ENCODE data around the gene CCDC78. TPM values are rescaled to one million over a fixed set of nuclear protein-coding genes. Genes with fewer than 3 reads are reported as not detected.

The CCDC78 gene
- total RNA-seq, 1 experiment from 2014 or later: 20.2 TPM

- TF ChIP-seq FOXP4 (CRISPR knock-in tag; IDR thresholded peaks at IDR 0.05) (no peak), TCF7 (CRISPR knock-in tag; IDR thresholded peaks at IDR 0.05; ENCODE audit: low read depth) (no peak), ATF3 (CRISPR knock-in tag; conservative IDR thresholded peaks at IDR 0.05) (no peak)
Observed at GRCh38 chr16:732332-732731, 6.1 kb upstream of the CCDC78 start (continued).

GRCh38 chr16:730666-731509 lies 4.6 kb upstream of the CCDC78 start:
- TF ChIP-seq PRDM15 (CRISPR knock-in tag; IDR thresholded peaks at IDR 0.05): peak; percentile 2; the same call in 1 of the 2 replicates
- no peak for TF ChIP-seq E2F4 (CRISPR knock-in tag; IDR thresholded peaks at IDR 0.05; ENCODE audit: borderline replicate concordance, low read depth)
- DNase-seq (ENCODE audit: low spot score) (no peak), ATAC-seq (no peak)
- H3K4me3 Mint-ChIP-seq: no peak overlapping the region
- no peaks in the 10 kb centered on the region for H3K9me3 Mint-ChIP-seq
- ChIA-PET CTCF (interaction anchor here (0.7 to 4.0 kb wide), 7 partner anchors 9 to 372 kb away, joined by 3 to 19 read pairs (median 5); partner anchors contain the start of genes ANTKMT and CIAO3), POLR2A (no interaction called here)
- H3K4me1 Mint-ChIP-seq: no peaks in the 10 kb centered on the region
- H3K36me3 Mint-ChIP-seq: peaks cover 3% of the 10 kb centered on the region; the same call in 1 of the 2 replicates
- H3K27me3 Mint-ChIP-seq (ENCODE audit: low read depth): no peaks in the 10 kb centered on the region; the same call in 1 of the 2 replicates
- no peak overlapping the region for H3K27ac Mint-ChIP-seq

GRCh38 chr16:729768-730665 lies 3.8 kb upstream of the CCDC78 start:
- Mint-ChIP-seq H3K9me3 (no peaks in the 10 kb centered on the region), H3K27me3 (ENCODE audit: low read depth) (peaks cover 2% of the 10 kb centered on the region; the same call in 1 of the 2 replicates), H3K36me3 (no peaks in the 10 kb centered on the region; the same call in 1 of the 2 replicates), H3K4me1 (no peaks in the 10 kb centered on the region), H3K4me3 (peak overlapping the region; percentile 25; the same call in 1 of the 2 replicates), H3K27ac (no peak overlapping the region)
- no peak for DNase-seq (ENCODE audit: low spot score)
- peak; percentile 23; the same call in 1 of the 2 replicates for TF ChIP-seq PRDM15 (CRISPR knock-in tag; IDR thresholded peaks at IDR 0.05)
- TF ChIP-seq PREB (CRISPR knock-in tag; IDR thresholded peaks at IDR 0.05; ENCODE audit: borderline replicate concordance): no peak
- no peak for ATAC-seq
- CTCF ChIA-PET: interaction anchor here (0.7 to 6.9 kb wide), 6 partner anchors 9 to 55 kb away, joined by 3 to 90 read pairs (median 6); partner anchors contain the start of genes ANTKMT, CIAO3 and METRN
- POLR2A ChIA-PET: interaction anchor here (1.0 to 1.4 kb wide), 2 partner anchors 9 to 59 kb away, joined by 3 to 6 read pairs; partner anchors contain the start of genes ANTKMT and CHTF18

Measured in WTC11 (cell line).